ENCODE results near the gene SLC7A7. TPM values are rescaled to one million over a fixed set of nuclear protein-coding genes. Genes with fewer than 3 reads are reported as not detected.

The SLC7A7 gene
- total and polyA plus RNA-seq, 2 of the 13 experiments (the other 11 are each of a cell fraction or from before 2014, with no cell fraction given): 0.13 to 0.63 TPM

- TF ChIP-seq ZNF280D (CRISPR knock-in tag; IDR thresholded peaks at IDR 0.05): no peak
- TF ChIP-seq YEATS2 (CRISPR knock-in tag; IDR thresholded peaks at IDR 0.05; ENCODE audit: borderline replicate concordance): no peak
- no peak for TF ChIP-seq ZBTB7A (CRISPR knock-in tag; IDR thresholded peaks at IDR 0.05)
- peak; percentile 18; the same call in 1 of the 2 replicates for TF ChIP-seq ZNF768 (CRISPR knock-in tag; IDR thresholded peaks at IDR 0.05)
- no peak for TF ChIP-seq ETS1 (CRISPR knock-in tag; IDR thresholded peaks at IDR 0.05)
- no peak for TF ChIP-seq PAX8 (CRISPR knock-in tag; IDR thresholded peaks at IDR 0.05; ENCODE audit: borderline replicate concordance)
- TF ChIP-seq ZXDC (CRISPR knock-in tag; IDR thresholded peaks at IDR 0.05): no peak
- TF ChIP-seq MED13 (CRISPR knock-in tag; IDR thresholded peaks at IDR 0.05): no peak
- peak; percentile 51; the same call in 1 of the 2 replicates for TF ChIP-seq ZNF333 (CRISPR knock-in tag; IDR thresholded peaks at IDR 0.05; ENCODE audit: borderline replicate concordance)
- no peak for TF ChIP-seq JARID2 (CRISPR knock-in tag; IDR thresholded peaks at IDR 0.05; ENCODE audit: insufficient replicate concordance)
- no peak for TF ChIP-seq ZGPAT (CRISPR knock-in tag; IDR thresholded peaks at IDR 0.05)
- TF ChIP-seq TRAFD1 (CRISPR knock-in tag; IDR thresholded peaks at IDR 0.05; ENCODE audit: borderline replicate concordance): no peak
- no peak for TF ChIP-seq ZNF362 (CRISPR knock-in tag; IDR thresholded peaks at IDR 0.05; ENCODE audit: borderline replicate concordance)
- no peak for TF ChIP-seq GATAD2A (CRISPR knock-in tag; IDR thresholded peaks at IDR 0.05)
- TF ChIP-seq MYC (CRISPR knock-in tag; IDR thresholded peaks at IDR 0.05; ENCODE audit: borderline replicate concordance): 0 out of 2 replicates have a peak, but pooled peaks have one; percentile 31
- TF ChIP-seq SATB2 (CRISPR knock-in tag; IDR thresholded peaks at IDR 0.05): no peak
- TF ChIP-seq ZFY (CRISPR knock-in tag; IDR thresholded peaks at IDR 0.05): 0 out of 2 replicates have a peak, but pooled peaks have one; percentile 28
Observed at GRCh38 chr14:22850944-22851764, 35.9 kb upstream of the SLC7A7 start (continued).

Data from HepG2 (cell line).